Activated CD8-positive, alpha-beta T cell treated with anti-CD3 and anti-CD28 coated beads for 36 hours (primary cell): ENCODE measurements around the gene KRT80. TPM values are rescaled to one million over a fixed set of nuclear protein-coding genes. Genes with fewer than 3 reads are reported as not detected.

Source experiments
- ATAC-seq: fragments of 200-7000 bp; cut with Tn5 transposase; one replicate; pipeline ENCODE4 v1.10.0; 2021; ENCODE audit warnings: mild to moderate bottlenecking, moderate library complexity
- CTCF ChIA-PET: fragments of 350-600 bp; sonication (Branson Sonifier 250); formaldehyde crosslinking; loops from one replicate; lab custom pipeline; 2021; ENCODE audit warnings: antibody characterized with exemption; lab: Charles Lee
- POLR2A ChIA-PET: fragments of 350-600 bp; sonication (Branson Sonifier 250); formaldehyde crosslinking; loops from one replicate; lab custom pipeline; 2021; ENCODE audit warnings: antibody characterized with exemption; lab: Charles Lee
- DNase-seq: peaks from one replicate; pipeline ENCODE4 v3.0.0-alpha.2; 2020
- H3K27ac Mint-ChIP-seq: one replicate; pipeline ENCODE4 v1.8.0; 2021; ENCODE audit warnings: mild to moderate bottlenecking, mixed read lengths
- H3K27me3 Mint-ChIP-seq: one replicate; pipeline ENCODE4 v1.8.0; 2021; ENCODE audit warnings: mixed read lengths
- H3K36me3 Mint-ChIP-seq: one replicate; pipeline ENCODE4 v1.8.0; 2021; ENCODE audit warnings: low read depth, mixed read lengths
- H3K4me1 Mint-ChIP-seq: one replicate; pipeline ENCODE4 v1.8.0; 2021; ENCODE audit warnings: low read depth, mixed read lengths
- H3K4me3 Mint-ChIP-seq: one replicate; pipeline ENCODE4 v1.8.0; 2021; ENCODE audit warnings: mild to moderate bottlenecking, moderate library complexity, mixed read lengths
- H3K9me3 Mint-ChIP-seq: one replicate; pipeline ENCODE4 v1.8.0; 2021; ENCODE audit warnings: mixed read lengths
- CTCF ChIP-seq: fragments of 200-600 bp; IDR thresholded peaks from one replicate; pipeline ENCODE4 v1.8.0; 2022; ENCODE audit warnings: antibody characterized with exemption, mild to moderate bottlenecking
- intact Hi-C: fragments of 100-400 bp; cut with micrococcal nuclease; formaldehyde crosslinking; loops from one replicate; pipeline ENCODE4 v1.10.0; 2022
- total RNA-seq, 2 experiments: library from RNA; stranded (reverse); gene quantifications; one replicate each; pipeline ENCODE4 v1.2.3, GENCODE V29; 2021

The KRT80 gene
- total RNA-seq, 2 experiments from 2014 or later, result not detected

DNA sequence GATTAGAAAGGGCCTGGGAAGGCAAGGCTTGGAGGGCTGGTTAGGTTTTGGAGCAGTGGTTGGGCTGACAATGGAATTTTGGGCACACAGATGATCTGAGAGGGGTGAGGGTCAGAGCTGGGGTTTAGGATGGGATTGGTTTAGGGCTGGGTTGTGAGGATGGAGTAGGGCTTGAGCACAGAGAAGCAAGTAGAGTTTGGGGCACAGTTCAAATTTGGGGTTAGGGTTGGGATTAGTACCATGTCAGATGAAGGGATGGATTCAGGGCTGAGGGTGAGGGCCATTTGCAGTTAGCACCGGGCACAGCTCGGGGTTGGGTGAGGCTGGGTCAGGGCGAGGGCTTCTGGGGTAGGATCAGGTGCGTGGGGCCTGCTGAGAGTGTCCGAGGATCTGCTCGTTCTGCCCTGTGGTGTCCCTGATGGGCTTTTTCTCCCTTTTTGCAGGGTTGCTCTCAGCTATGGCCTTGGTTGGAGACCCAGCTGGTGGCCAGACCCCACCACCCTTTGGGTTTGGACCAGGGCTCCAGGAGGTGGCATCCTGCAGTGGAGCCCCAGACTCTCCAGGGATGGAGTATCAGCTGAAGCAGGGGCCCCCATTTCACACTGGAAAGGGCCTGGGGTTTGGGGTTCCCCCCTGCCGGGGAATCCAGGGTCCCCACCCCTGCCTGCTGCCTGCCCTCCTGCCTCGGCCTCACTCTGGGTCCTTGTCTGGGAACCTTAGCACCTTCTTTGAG, 45.6 kb downstream of the KRT80 start:
- no peaks in the 10 kb centered on the region for H3K27me3 Mint-ChIP-seq
- no peak overlapping the region for H3K4me3 Mint-ChIP-seq
- H3K36me3 Mint-ChIP-seq, result no peaks in the 10 kb centered on the region
- ChIA-PET POLR2A (no interaction called here), CTCF (no interaction called here)
- no peaks in the 10 kb centered on the region for H3K9me3 Mint-ChIP-seq
- no peak for TF ChIP-seq CTCF
- no peaks in the 10 kb centered on the region for H3K4me1 Mint-ChIP-seq
- intact Hi-C loops, result no loop called here
- no peak overlapping the region for H3K27ac Mint-ChIP-seq
- DNase-seq (no peak), ATAC-seq (no peak)

GRCh38 chr12:52145228-52146088, 46.4 kb downstream of the KRT80 start:
- ChIA-PET CTCF (interaction anchor here (1.2 kb wide), 1 partner anchor 12 kb away, joined by 4 read pairs; no protein-coding TSS in a partner anchor), POLR2A (no interaction called here)
- Mint-ChIP-seq H3K36me3 (no peaks in the 10 kb centered on the region), H3K9me3 (no peaks in the 10 kb centered on the region), H3K4me3 (no peak overlapping the region), H3K4me1 (no peaks in the 10 kb centered on the region), H3K27ac (no peak overlapping the region), H3K27me3 (no peaks in the 10 kb centered on the region)
- TF ChIP-seq CTCF, result no peak
- ATAC-seq, result no peak
- intact Hi-C loops, result no loop called here
- DNase-seq, result no peak

DNA sequence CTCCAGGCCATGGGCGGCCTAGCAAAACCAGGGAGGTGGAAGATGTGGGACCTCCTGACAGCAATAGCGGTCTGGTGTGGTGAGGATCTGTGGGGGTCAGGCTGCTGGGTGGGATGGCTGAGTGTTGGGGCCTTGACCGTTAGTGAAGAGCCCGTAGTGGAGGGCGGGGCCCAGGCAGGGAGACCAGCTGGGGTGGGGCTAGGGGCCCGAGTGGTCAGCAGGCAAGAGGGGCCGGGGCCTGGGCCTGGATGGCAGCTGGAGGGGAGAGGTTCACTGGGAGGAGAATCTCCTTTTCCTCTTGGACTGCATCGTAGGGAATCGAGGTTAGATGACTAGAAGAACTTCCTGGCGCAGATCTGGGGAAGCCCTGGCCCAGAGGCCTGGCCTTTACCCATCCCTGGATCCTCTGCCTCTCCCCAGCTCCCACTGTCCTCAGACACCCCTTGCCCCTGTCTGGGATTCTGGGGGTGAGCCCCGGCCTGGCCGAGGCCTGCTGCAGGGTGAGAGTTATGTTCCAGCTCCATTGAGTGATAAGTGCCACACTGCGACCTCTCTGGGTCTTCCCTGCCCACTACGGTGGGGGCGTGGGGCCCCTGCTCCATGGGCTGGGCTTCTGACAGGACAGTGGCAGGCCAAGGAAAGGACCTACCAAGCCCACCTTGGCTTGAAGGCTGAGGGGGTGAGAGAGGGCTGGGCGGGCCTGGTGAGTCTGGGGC, 47.1 kb downstream of the KRT80 start:
- DNase-seq (no peak), ATAC-seq (no peak)
- Mint-ChIP-seq H3K27me3 (no peaks in the 10 kb centered on the region), H3K27ac (no peak overlapping the region), H3K36me3 (no peaks in the 10 kb centered on the region), H3K4me1 (no peaks in the 10 kb centered on the region), H3K4me3 (no peak overlapping the region), H3K9me3 (no peaks in the 10 kb centered on the region)
- TF ChIP-seq CTCF, result no peak
- POLR2A ChIA-PET, result interaction anchor here (0.6 kb wide), 1 partner anchor 808 kb away, joined by 3 read pairs; no protein-coding TSS in a partner anchor
- intact Hi-C loops, result no loop called here
- CTCF ChIA-PET, result interaction anchor here (1.0 to 1.4 kb wide), 4 partner anchors 12 to 726 kb away, joined by 3 to 4 read pairs (median 4); no protein-coding TSS in a partner anchor

GRCh38 chr12:52142431-52142830, 49.4 kb downstream of the KRT80 start:
- Mint-ChIP-seq H3K4me1 (no peaks in the 10 kb centered on the region), H3K27me3 (no peaks in the 10 kb centered on the region), H3K36me3 (no peaks in the 10 kb centered on the region), H3K9me3 (no peaks in the 10 kb centered on the region), H3K4me3 (no peak overlapping the region), H3K27ac (no peak overlapping the region)
- no peak for TF ChIP-seq CTCF
- no peak for ATAC-seq
- intact Hi-C loops, result no loop called here
- no peak for DNase-seq
- CTCF ChIA-PET, result no interaction called here
- POLR2A ChIA-PET, result interaction anchor here (0.5 kb wide), 1 partner anchor 261 kb away, joined by 3 read pairs; no protein-coding TSS in a partner anchor
